Astrocyte of the spinal cord (primary cell): ENCODE results near the gene SLC26A1.

Source experiments
- DNase-seq: peaks from one replicate; pipeline ENCODE4 v3.0.0; 2011; ENCODE audit warnings: low read depth, low spot score
- H3K4me3 ChIP-seq: 2 replicates; pipeline ENCODE4 v1.5.1; 2011; ENCODE audit warnings: low read depth, mild to moderate bottlenecking, low read length, moderate library complexity
- CTCF ChIP-seq: IDR thresholded peaks from 2 replicates; pipeline ENCODE4 v1.5.1; 2012; ENCODE audit warnings: low read depth, mild to moderate bottlenecking, low read length, inconsistent platforms
- in situ Hi-C: cut with HindIII; loops from 2 replicates; pipeline ENCODE4 v1.10.0; 2017; ENCODE audit warnings: low sequenced_read_pairs

The SLC26A1 gene

DNA sequence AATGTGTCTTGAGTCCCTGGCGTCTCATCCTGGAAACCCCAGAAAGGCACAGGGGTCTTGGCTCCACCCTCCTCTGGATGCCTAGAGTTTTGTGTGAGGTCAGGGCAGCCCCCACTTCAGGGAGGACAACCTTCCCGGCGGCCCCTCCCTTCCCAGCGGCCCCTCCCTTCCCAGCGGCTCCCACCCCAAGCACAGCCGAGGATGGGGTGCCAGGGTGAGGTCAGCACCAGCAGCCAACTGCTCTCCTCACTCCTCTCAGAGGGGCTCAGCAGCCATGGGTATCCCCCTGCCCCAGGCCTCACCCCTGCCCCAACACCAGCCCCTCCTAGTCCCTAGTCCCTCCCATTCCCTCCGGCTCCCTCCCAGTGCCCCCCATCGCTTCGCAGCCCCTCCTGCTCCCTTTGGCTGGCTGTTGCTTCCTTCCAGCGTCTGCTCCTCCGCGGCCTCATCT is 37.2 kb downstream of the SLC26A1 start:
- no peak for DNase-seq
- in situ Hi-C loops = no loop called here
- H3K4me3 ChIP-seq = no peak overlapping the region
- TF ChIP-seq CTCF = no peak

- no peak for DNase-seq
- in situ Hi-C loops = no loop called here
- no peak for TF ChIP-seq CTCF
- no peak overlapping the region for H3K4me3 ChIP-seq
These were observed 37.9 kb downstream of the SLC26A1 start for GRCh38 chr4:955161-955921.

GRCh38 chr4:954211-955020 is 38.8 kb downstream of the SLC26A1 start:
- H3K4me3 ChIP-seq = no peak overlapping the region
- in situ Hi-C loops = no loop called here
- DNase-seq = no peak
- TF ChIP-seq CTCF = no peak

- no peak overlapping the region for H3K4me3 ChIP-seq
- in situ Hi-C loops = no loop called here
- DNase-seq = no peak
- TF ChIP-seq CTCF = no peak
These were observed 39.7 kb downstream of the SLC26A1 start for GRCh38 chr4:953574-953915.

GRCh38 chr4:952881-953573 is 40.2 kb downstream of the SLC26A1 start:
- TF ChIP-seq CTCF = no peak
- no peak for DNase-seq
- in situ Hi-C loops = no loop called here
- H3K4me3 ChIP-seq = no peak overlapping the region

GRCh38 chr4:951594-952468 is 41.4 kb downstream of the SLC26A1 start:
- H3K4me3 ChIP-seq = no peak overlapping the region
- DNase-seq = no peak
- no peak for TF ChIP-seq CTCF
- in situ Hi-C loops = no loop called here
